HG02610 (cell line): Measurements from ENCODE around the gene SPACA7.
"Not testable (repeated sequence)": the region's sequence is repeated elsewhere in the genome, so short reads cannot be mapped to it uniquely, and the experiment has no call there.

Source experiments
- ATAC-seq: cut with Tn5 transposase; IDR thresholded peaks from one replicate; pipeline ENCODE4 v1.9.1; 2021; ENCODE audit warnings: mild to moderate bottlenecking, moderate library complexity; ENCODE audit not compliant: unreplicated experiment

SPACA7 gene

GRCh38 chr13:112349681-112350080 lies 26.5 kb upstream of the SPACA7 start:
- no peak for ATAC-seq

GRCh38 chr13:112350300-112350699 lies 25.9 kb upstream of the SPACA7 start:
- ATAC-seq: no peak

- ATAC-seq: no peak
Observed at GRCh38 chr13:112351825-112352224, 24.3 kb upstream of the SPACA7 start.

- no peak for ATAC-seq
Observed at GRCh38 chr13:112353856-112354255, 22.3 kb upstream of the SPACA7 start.

- ATAC-seq: no peak
Observed at GRCh38 chr13:112354330-112355273, 21.6 kb upstream of the SPACA7 start.

- ATAC-seq: no peak
Observed at GRCh38 chr13:112355274-112355838, 20.8 kb upstream of the SPACA7 start.

GRCh38 chr13:112356190-112356589 lies 20.0 kb upstream of the SPACA7 start:
- no peak for ATAC-seq

GRCh38 chr13:112358156-112358555 lies 18.0 kb upstream of the SPACA7 start:
- ATAC-seq: no peak

GRCh38 chr13:112362021-112362420 lies 14.1 kb upstream of the SPACA7 start:
- no peak for ATAC-seq

GRCh38 chr13:112363867-112364528 lies 12.2 kb upstream of the SPACA7 start:
- ATAC-seq: no peak

GRCh38 chr13:112366907-112367646 lies 9.1 kb upstream of the SPACA7 start:
- ATAC-seq: no peak

- ATAC-seq: no peak
Observed at GRCh38 chr13:112368883-112369282, 7.3 kb upstream of the SPACA7 start.

- no peak for ATAC-seq
Observed at GRCh38 chr13:112370311-112370710, 5.8 kb upstream of the SPACA7 start.

GRCh38 chr13:112374271-112374670 lies 1.9 kb upstream of the SPACA7 start:
- ATAC-seq: no peak

GRCh38 chr13:112391746-112392145 lies 15.6 kb downstream of the SPACA7 start:
- no peak for ATAC-seq

- no peak for ATAC-seq
Observed at GRCh38 chr13:112392719-112393118, 16.6 kb downstream of the SPACA7 start.

GRCh38 chr13:112395022-112395421 lies 18.9 kb downstream of the SPACA7 start:
- not testable (repeated sequence) for ATAC-seq

- not testable (repeated sequence) for ATAC-seq
Observed at GRCh38 chr13:112395941-112396340, 19.8 kb downstream of the SPACA7 start.

- ATAC-seq: no peak
Observed at GRCh38 chr13:112397108-112397507, 21.0 kb downstream of the SPACA7 start.

- ATAC-seq: not testable (repeated sequence)
Observed at GRCh38 chr13:112398347-112398746, 22.2 kb downstream of the SPACA7 start.

- not testable (repeated sequence) for ATAC-seq
Observed at GRCh38 chr13:112409828-112410227, 33.7 kb downstream of the SPACA7 start.
